Skeletal muscle satellite cell (primary cell): ENCODE data around the gene CACNA2D3.

ENCODE experiments used
- H3K27me3 ChIP-seq: 2 replicates; pipeline ENCODE4 v1.7.0; 2013; ENCODE audit warnings: low read length; ENCODE audit not compliant: control insufficient read depth, insufficient read depth
- H3K36me3 ChIP-seq: 2 replicates; pipeline ENCODE4 v1.7.0; 2013; ENCODE audit warnings: mild to moderate bottlenecking, control low read depth, low read length; ENCODE audit not compliant: insufficient read depth
- H3K4me1 ChIP-seq: 2 replicates; pipeline ENCODE4 v1.7.0; 2013; ENCODE audit warnings: low read length; ENCODE audit not compliant: control insufficient read depth, insufficient read depth
- H3K4me2 ChIP-seq: 2 replicates; pipeline ENCODE4 v1.7.0; 2013; ENCODE audit warnings: mild to moderate bottlenecking, low read length
- H3K4me3 ChIP-seq: 2 replicates; pipeline ENCODE4 v1.7.0; 2013; ENCODE audit warnings: low read length
- H3K9ac ChIP-seq: 2 replicates; pipeline ENCODE4 v1.7.0; 2013; ENCODE audit warnings: mild to moderate bottlenecking, low read depth, low read length, moderate library complexity
- H3K9me3 ChIP-seq: replicated peaks from 2 replicates; pipeline ENCODE4 v1.7.0; 2013; ENCODE audit warnings: mild to moderate bottlenecking, control low read depth, low read length

Gene CACNA2D3

DNA sequence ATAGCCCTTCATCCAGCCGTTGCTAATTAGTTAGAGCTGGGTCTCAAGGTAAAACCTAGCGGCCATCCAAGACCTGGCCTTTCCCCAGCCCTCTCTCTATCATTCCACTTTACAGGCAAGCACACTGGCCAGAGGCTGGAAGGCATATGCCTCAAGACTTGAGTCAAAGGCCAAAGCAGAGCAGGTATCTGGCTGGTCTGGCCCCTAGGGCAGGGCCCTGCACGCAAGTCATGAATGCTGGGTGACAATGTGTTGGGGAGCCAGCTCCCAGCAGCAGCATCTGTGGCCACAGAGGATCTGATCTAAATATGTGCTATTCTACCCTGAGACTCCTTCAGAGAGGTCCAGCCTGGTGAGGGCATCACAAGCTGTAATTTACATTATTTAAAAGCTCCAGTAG, 691.9 kb downstream of the CACNA2D3 start:
- H3K4me3 ChIP-seq: no peak overlapping the region
- H3K4me1 ChIP-seq: no peaks in the 10 kb centered on the region
- H3K36me3 ChIP-seq: no peaks in the 10 kb centered on the region
- H3K9ac ChIP-seq: no peak overlapping the region
- H3K9me3 ChIP-seq: no peaks in the 10 kb centered on the region
- H3K4me2 ChIP-seq: no peak overlapping the region
- H3K27me3 ChIP-seq: no peaks in the 10 kb centered on the region

DNA sequence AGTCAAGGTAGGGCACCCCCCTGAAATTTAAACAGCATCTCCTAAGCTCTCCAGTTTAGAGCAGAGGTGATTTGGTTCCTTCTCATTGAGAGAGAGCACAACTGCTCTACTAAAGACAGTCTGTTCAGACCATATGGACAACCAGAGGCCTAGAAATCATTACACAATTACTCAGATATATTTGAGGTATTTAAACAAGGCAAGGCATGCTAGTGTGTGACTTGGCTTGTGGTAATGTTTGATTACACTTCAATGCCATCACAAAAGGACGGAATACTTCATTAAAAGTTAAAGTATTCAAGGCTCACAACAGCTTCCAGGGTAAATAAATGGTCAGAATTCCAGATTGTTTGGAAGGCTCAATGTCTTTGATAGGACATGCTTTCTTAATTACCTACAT, 695.3 kb downstream of the CACNA2D3 start:
- no peak overlapping the region for H3K9ac ChIP-seq
- H3K9me3 ChIP-seq: no peaks in the 10 kb centered on the region
- H3K36me3 ChIP-seq: no peaks in the 10 kb centered on the region
- no peak overlapping the region for H3K4me2 ChIP-seq
- H3K4me3 ChIP-seq: no peak overlapping the region
- no peaks in the 10 kb centered on the region for H3K4me1 ChIP-seq
- no peaks in the 10 kb centered on the region for H3K27me3 ChIP-seq

DNA sequence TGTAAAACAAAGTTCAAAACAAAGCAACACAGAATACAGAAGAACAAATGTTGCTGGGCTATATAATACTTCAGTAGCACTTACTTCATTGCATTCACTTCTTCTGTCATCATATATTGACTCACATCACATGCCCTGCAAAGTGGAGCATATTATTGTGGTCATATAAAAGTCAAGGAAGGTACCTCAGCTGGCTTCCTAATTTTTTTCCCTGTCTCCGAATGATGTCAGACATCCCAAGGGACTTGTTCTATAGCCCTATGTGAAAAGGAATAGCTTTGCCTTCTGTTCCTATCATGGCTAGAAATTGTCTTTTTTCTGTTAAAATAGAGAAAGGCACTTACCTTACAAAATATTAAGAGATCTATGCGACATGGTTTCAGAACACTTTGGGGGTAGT, 696.1 kb downstream of the CACNA2D3 start:
- H3K36me3 ChIP-seq: no peaks in the 10 kb centered on the region
- no peaks in the 10 kb centered on the region for H3K9me3 ChIP-seq
- H3K9ac ChIP-seq: no peak overlapping the region
- no peaks in the 10 kb centered on the region for H3K4me1 ChIP-seq
- no peak overlapping the region for H3K4me3 ChIP-seq
- no peak overlapping the region for H3K4me2 ChIP-seq
- H3K27me3 ChIP-seq: no peaks in the 10 kb centered on the region

DNA sequence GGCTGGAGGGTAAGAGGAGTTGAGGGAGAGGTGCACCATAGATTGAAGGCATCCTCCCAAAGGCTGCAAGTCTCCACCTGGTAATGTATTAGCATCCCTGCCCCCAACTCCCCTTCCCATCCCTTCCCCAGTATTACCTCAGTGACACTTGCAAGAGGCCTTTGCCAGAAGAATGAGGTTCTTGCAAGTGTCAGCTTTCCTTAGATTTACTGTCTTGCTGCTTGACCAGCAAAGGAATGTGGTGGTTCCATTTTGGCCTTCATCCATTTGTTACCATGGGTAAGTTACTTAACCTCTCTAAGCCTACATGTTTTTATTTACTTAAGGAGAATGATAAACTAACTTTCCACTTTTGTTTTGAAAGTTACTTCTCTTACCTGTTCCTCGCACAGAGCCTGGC, 696.6 kb downstream of the CACNA2D3 start:
- H3K9ac ChIP-seq: no peak overlapping the region
- H3K27me3 ChIP-seq: no peaks in the 10 kb centered on the region
- H3K9me3 ChIP-seq: no peaks in the 10 kb centered on the region
- no peak overlapping the region for H3K4me3 ChIP-seq
- no peaks in the 10 kb centered on the region for H3K4me1 ChIP-seq
- no peaks in the 10 kb centered on the region for H3K36me3 ChIP-seq
- H3K4me2 ChIP-seq: no peak overlapping the region

DNA sequence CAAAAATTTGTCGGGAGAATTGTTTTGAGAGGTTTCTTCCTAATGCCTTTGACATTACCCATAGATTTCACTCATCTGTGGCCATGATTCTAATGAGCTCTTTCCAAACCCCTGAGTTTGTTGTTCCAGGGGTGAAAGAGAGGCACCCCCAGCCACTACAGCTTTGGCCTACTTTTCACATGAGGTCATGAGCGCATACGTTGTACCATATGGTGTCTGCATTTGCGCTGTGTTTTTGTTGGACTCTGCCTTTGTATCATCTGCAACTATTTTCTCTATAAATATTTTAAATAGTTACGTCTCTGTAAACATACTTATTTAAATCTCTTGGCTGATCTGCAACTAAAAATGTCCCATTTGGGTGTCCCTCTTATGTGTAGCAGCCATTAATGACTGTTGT, 697.6 kb downstream of the CACNA2D3 start:
- Histone ChIP-seq H3K4me3 (no peak overlapping the region), H3K9ac (no peak overlapping the region), H3K4me2 (no peak overlapping the region), H3K4me1 (no peaks in the 10 kb centered on the region), H3K36me3 (no peaks in the 10 kb centered on the region), H3K9me3 (no peaks in the 10 kb centered on the region), H3K27me3 (no peaks in the 10 kb centered on the region)

DNA sequence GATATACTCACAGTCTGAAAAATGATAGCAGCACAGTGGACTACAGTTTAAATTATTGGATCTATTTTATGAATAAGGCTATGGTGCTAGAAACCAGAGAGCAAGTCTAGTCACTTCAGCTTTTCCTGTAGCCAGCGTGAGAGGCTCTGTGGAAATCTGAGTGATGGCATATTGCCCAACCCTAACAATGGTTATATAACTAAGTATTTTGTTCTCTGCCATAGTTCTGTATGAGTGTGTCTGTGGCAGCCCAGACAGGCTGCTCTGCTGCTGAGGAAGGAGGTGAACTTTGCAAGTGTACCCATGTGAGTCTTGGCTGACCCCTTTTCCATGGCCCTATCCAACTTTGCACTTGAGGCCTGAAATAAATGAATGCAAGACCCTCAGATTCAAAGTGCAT, 699.9 kb downstream of the CACNA2D3 start:
- no peak overlapping the region for H3K4me3 ChIP-seq
- H3K27me3 ChIP-seq: no peaks in the 10 kb centered on the region
- H3K4me2 ChIP-seq: no peak overlapping the region
- no peaks in the 10 kb centered on the region for H3K36me3 ChIP-seq
- no peaks in the 10 kb centered on the region for H3K9me3 ChIP-seq
- H3K4me1 ChIP-seq: no peaks in the 10 kb centered on the region
- no peak overlapping the region for H3K9ac ChIP-seq

DNA sequence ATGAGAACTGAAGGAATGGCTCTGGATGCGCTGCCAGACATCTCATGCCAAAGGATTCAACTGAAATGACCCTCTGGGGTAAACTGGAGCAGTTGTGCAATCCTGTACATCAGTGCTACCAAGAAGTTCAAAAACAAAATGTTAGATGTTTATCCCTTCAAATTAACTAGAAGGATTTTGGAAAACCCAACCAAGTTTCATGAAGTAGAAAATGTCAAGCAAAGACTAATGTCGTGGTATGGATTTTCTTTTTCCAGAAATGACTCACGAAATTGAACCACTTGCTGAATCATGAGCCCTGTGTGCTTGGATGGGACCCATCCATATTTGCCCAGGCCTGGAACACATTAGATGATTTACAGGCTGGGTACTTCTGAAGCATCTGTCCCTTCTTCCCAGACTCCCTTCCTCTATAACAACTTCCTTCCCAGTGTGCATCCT, 703.9 kb downstream of the CACNA2D3 start:
- H3K36me3 ChIP-seq: no peaks in the 10 kb centered on the region
- H3K9ac ChIP-seq: no peak overlapping the region
- H3K27me3 ChIP-seq: peaks cover 7% of the 10 kb centered on the region
- H3K4me1 ChIP-seq: no peaks in the 10 kb centered on the region
- no peaks in the 10 kb centered on the region for H3K9me3 ChIP-seq
- H3K4me2 ChIP-seq: no peak overlapping the region
- H3K4me3 ChIP-seq: no peak overlapping the region

DNA sequence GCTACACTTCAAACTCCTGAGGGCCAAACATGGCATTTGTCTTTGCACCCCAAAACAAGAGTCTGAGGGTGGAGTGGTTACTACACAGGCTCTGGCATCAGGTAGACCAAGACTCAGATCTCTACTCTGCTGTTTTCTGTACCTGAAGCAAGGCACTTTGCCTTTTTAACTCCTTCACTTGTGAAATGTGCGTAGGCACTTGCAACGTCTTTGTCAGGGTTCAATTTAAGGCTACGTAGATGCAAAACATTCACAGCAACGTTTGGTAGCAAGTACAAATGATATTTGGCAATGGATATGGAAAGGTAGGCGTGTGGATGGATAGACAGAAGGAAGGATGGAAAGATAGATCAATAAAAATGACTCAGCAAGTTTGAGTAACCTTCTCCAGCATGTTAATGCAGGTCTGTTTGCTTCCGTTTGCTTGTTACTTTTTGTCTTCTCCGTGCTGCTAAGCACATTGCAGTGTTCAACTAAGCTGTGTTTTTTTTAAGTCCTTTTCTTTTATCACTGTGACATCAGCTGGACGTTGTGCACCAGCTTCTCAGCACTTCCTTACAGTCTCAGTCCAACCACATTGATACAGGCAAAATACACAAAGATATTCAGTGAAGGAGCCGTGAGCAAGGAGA, 704.8 kb downstream of the CACNA2D3 start:
- Histone ChIP-seq H3K4me1 (no peaks in the 10 kb centered on the region), H3K9ac (no peak overlapping the region), H3K36me3 (no peaks in the 10 kb centered on the region), H3K4me2 (no peak overlapping the region), H3K4me3 (no peak overlapping the region), H3K9me3 (no peaks in the 10 kb centered on the region), H3K27me3 (peaks cover 7% of the 10 kb centered on the region)

DNA sequence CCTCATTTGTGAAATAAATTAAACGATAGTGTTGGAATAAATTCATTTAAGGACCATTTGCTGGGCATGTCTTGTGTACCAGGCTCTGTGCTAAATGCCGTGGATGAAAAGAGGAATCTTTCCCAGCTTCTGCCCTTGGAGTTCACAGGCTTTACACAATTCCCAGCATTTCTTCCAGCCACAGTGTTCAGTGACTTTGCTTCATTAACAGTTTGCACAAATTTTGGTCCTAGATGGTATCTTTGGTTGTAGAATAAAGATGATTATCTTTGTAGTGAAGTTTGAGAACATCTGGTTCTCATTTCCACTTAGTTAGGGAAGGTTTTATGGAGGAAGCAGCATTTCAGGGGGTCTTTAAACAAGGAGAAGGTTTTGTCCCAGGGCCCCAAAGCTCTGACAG, 705.4 kb downstream of the CACNA2D3 start:
- Histone ChIP-seq H3K4me2 (no peak overlapping the region), H3K27me3 (peaks cover 7% of the 10 kb centered on the region), H3K9ac (no peak overlapping the region), H3K4me1 (no peaks in the 10 kb centered on the region), H3K9me3 (no peaks in the 10 kb centered on the region), H3K36me3 (no peaks in the 10 kb centered on the region), H3K4me3 (no peak overlapping the region)

DNA sequence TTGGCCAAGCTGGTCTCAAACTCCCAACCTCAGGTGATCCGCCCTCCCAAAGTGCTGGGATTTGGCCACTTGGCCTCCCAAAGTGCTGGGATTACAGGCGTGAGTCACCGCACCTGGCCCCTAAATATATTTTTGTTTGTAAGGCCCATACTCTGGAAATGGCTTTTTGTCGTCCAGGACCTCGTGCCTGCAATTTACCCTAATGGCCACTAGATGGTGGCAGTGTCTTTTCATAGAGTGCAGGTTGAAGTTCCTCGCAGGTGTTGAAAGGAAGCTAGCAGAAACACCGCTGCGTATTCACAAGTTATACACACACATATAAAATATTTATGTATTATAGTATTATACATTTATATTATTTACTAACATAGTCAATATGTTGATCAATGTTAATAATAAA, 708.3 kb downstream of the CACNA2D3 start:
- Histone ChIP-seq H3K4me2 (no peak overlapping the region), H3K27me3 (peaks cover 7% of the 10 kb centered on the region), H3K9ac (no peak overlapping the region), H3K36me3 (no peaks in the 10 kb centered on the region), H3K9me3 (no peaks in the 10 kb centered on the region), H3K4me3 (no peak overlapping the region), H3K4me1 (no peaks in the 10 kb centered on the region)

DNA sequence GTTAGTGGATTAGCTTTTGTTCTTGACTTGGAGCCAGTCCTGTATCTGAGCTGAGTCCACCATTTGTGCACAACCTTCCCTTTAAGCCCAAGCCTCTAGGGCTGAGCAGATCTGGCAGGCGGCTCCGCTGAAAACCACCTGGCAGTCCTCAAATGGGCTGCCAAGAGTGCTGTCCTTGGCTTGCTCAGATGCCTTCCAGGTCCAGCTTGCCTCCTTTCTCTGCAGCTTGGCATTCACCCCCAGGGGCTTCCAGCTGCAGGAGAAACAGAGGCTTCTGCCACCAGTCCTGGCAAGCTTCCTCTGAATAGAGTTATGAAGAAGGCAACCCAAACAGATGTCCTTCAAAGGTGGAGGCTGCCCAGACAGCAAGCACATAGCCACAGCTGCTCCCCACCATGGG, 708.8 kb downstream of the CACNA2D3 start:
- H3K27me3 ChIP-seq: peaks cover 7% of the 10 kb centered on the region
- H3K9me3 ChIP-seq: no peaks in the 10 kb centered on the region
- H3K36me3 ChIP-seq: no peaks in the 10 kb centered on the region
- no peak overlapping the region for H3K4me2 ChIP-seq
- no peak overlapping the region for H3K4me3 ChIP-seq
- H3K4me1 ChIP-seq: no peaks in the 10 kb centered on the region
- H3K9ac ChIP-seq: no peak overlapping the region

DNA sequence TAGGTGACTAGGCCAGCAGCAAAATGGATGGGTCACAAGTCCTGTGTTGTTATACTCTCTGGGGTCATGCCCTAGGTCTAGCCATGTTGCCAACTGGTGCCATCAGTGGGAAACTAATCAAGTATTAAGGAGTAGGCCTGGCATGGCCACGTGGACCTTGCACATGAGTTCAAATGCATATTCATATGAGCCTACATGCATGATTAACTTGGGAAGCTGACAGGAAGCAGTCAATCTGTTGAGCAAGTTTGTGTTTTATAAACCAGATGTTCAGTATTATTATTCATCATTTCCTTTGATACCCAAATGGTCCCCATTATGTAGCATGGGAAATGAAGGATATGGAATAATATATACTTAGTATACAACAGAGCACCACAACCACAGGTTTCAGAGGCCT, 710.5 kb downstream of the CACNA2D3 start:
- H3K4me1 ChIP-seq: no peaks in the 10 kb centered on the region
- H3K9me3 ChIP-seq: no peaks in the 10 kb centered on the region
- no peaks in the 10 kb centered on the region for H3K36me3 ChIP-seq
- peaks cover 7% of the 10 kb centered on the region for H3K27me3 ChIP-seq
- H3K4me2 ChIP-seq: no peak overlapping the region
- H3K9ac ChIP-seq: no peak overlapping the region
- no peak overlapping the region for H3K4me3 ChIP-seq
